HG03439 (cell line): ENCODE results near the gene CTDNEP1.

Experiments used
- ATAC-seq: cut with Tn5 transposase; IDR thresholded peaks from one replicate; pipeline ENCODE4 v1.9.1; 2021; ENCODE audit warnings: mild to moderate bottlenecking, moderate library complexity; ENCODE audit not compliant: unreplicated experiment

CTDNEP1 gene

GRCh38 chr17:7280519-7281073, 29.1 kb upstream of the CTDNEP1 start:
- ATAC-seq, result peak; percentile 60

GRCh38 chr17:7279448-7279847, 27.9 kb upstream of the CTDNEP1 start:
- ATAC-seq, result no peak

DNA sequence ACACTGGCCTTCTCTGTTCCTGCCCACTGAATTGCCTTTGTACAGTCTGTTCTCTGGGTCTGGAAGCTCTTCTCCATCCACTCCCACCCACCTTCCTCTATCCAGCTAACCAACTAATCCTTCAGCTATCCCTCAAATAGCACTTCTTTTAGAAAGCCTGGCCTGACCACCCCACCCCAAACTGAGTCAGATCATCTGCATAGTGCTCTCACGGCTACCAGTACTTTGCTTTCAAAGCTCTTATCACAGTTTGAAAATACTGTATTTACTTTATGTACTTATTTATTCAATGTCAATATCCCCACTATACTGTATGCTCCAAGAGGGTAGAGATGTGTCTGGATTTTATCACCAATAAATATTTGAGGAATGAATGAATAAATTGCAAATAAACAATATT, 15.2 kb upstream of the CTDNEP1 start:
- no peak for ATAC-seq

DNA sequence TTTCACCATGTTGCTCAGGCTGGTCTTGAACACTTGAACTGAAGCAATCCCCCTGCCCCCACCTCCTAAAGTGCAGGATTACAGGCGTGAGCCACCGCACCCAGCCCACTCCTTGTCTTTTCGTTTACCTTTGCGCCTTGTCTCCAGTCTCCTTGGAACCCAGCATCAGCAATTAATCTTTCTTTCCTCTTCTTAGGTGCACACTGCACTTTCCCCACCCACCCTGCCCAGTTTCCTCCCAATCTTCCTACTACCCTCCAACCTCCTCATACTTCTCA, 12.2 kb upstream of the CTDNEP1 start:
- no peak for ATAC-seq

- ATAC-seq, result no peak
These were observed 11.6 kb upstream of the CTDNEP1 start for GRCh38 chr17:7262935-7263800.

DNA sequence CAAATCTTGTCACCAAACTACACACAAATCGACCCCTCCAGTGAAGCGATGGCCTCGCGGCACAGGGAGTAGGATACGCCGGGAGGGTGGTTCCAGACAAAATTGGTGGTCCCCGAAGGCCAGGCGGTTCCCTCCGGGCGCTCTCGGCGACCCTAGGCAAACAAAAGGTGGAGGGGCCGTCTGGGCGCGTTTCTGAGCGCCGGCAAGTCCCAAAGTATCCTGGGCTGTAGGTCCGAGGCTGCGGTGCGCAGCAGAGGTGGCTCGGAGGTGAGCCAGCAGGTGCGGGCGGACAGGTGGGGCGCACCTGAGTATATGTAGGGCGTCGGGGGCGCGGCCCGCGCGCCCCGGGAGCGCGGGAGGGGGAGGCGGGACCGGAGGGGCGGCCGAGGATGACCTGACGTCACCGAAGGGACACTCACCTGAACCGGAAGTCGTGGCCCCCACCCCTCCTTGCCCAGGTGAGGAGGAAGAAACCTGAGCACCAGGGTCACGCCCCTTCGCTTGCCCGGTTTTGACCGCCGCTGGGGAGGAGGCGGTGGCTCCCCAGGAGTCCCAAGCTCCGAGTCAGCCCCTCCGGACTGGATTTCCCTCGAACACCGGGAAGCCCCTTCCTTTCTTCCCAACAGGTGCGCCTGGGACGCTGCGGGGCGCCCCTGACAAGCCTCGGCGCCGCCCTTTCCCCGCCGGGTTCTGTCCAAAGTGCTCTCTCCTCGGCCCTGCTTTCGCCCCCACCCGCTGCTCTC, 10.8 kb upstream of the CTDNEP1 start, which contains the start of gene CLDN7:
TSS of gene CLDN7 (minus strand) at position 287 of the 743 bp plus-strand sequence. CDS start 435 bp downstream, outside the sequence.
- no peak for ATAC-seq

- ATAC-seq, result no peak
These were observed 10.1 kb upstream of the CTDNEP1 start for GRCh38 chr17:7261379-7262191.

- ATAC-seq, result no peak
These were observed 9.3 kb upstream of the CTDNEP1 start for GRCh38 chr17:7260651-7261378.

DNA sequence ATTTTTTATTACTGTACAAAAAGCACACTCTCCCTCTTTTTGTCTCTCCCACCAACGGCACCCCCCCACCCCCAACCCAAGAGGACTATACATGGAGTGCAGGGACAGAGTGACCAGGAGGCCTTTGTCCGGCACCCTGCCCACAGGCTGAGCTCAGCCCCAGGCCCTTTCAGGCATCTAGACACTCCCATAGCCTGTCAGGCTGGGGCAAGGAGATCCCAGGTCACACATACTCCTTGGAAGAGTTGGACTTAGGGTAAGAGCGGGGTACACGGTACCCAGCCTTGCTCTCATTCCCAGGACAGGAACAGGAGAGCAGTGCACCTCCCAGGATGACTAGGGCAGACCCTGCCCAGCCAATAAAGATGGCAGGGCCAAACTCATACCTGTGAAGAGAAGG, 8.6 kb upstream of the CTDNEP1 start:
- ATAC-seq, result no peak

DNA sequence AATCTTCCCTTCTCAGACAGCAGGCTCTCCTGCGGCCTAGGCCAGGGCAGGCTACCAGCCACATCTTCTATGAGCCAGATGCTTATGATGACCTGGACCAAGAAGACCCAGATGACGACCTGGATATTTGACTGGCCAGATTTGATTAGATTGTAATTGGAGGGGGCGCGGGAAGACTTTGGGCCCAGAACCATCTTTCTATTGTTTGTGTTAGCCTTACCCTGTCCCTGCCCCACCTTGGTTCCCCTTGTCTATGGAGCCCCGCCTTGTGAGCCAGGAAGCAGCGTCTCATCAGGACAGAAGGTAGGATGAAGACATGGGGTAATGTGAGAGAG, 8.0 kb upstream of the CTDNEP1 start:
- no peak for ATAC-seq

GRCh38 chr17:7258731-7259554, 7.4 kb upstream of the CTDNEP1 start:
- ATAC-seq, result no peak

DNA sequence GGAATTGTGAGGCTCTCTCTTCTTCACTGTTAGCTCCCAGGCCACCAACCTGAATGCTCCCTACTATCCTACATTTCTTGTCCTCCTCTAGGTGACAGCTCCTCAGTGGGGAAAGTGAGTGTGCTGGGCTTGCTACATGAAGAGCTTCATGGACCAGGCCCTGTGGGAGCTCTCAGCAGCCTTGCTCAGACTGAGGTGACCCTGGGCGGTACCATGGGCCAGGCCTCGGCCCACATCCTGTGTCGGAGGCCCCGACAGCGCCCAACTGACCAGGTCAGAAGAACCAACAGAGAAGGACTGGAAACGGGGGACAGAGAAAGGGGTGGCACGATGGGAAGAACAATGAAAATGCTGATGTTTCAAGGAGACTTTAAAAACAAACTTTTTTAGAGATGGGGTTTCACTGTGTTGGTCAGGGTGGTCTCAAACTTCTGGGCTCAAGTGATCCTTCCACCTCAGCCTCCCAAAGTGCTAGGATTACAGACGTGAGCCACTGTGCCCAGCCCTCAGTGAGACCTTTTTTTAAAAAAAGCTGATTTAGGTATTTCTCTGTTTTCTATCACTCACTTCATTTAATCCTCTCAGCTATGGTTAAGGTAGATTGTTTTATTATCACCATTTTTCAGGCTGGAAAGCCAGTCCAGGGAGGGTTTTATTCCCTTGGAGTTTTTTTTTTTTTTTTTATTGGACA, 5.4 kb upstream of the CTDNEP1 start:
- no peak for ATAC-seq

GRCh38 chr17:7254511-7254910, 3.0 kb upstream of the CTDNEP1 start:
- no peak for ATAC-seq

DNA sequence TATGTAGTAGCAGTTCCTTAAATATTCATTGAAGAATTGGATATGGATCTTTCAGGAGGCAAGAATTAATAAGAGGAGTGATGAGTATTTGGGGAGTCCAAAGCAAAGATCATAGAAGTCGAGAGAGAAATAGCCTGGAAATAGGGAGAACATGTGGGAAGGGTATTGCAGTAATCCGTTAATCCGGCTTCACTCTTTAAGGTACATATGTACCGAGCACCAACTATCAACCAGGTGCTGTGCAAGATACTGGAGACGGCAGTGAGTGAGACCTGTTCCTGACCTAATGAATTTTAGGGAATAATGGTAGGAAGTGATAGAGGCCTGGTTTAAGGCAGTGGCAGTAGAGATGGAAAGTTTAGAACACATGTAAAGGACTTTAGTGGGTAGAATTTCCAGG, 1.5 kb upstream of the CTDNEP1 start:
- no peak for ATAC-seq

- ATAC-seq, result peak; percentile 52
These were observed 876 bp upstream of the CTDNEP1 start, which contains the start of gene ELP5 for GRCh38 chr17:7252176-7253043. Gene ELP5 (plus strand): TSS chr17:7252215. CDS start chr17:7252551, 336 bp downstream.

GRCh38 chr17:7250695-7251627, 573 bp downstream of the CTDNEP1 start:
- ATAC-seq, result peak; percentile 10

DNA sequence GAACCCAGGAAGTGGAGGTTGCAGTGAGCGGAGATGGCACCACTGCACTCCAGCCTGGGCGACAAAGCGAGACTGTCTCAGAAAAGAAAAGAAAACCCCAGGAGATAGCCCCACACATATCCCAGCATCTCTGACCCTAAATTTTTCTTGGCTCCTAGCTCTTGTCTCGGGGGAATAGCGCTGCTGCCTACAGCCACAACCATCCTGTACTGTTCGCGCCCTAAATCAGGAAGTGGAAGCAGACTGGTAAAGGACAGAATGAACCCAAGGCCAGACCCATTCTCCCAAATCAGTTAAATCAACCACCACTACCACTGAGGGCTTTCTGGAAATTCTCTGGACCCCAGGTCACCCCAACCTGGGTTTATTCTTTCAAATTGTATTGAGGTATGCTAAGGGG, 1.7 kb downstream of the CTDNEP1 start:
- no peak for ATAC-seq
